Middle frontal gyrus (tissue), 1 donor: ENCODE measurements around the gene PAXIP1.
"Not testable (repeated sequence)": the region's sequence is repeated elsewhere in the genome, so short reads cannot be mapped to it uniquely, and the experiment has no call there.

Source experiments
- DNase-seq: peaks from one replicate; pipeline ENCODE4 v3.0.0-alpha.2; 2015; ENCODE audit warnings: low spot score; ENCODE audit errors: extremely low spot score

The PAXIP1 gene

GRCh38 chr7:155003092-155003375 lies at the start of gene PAXIP1:
PAXIP1 (minus strand) TSS chr7:155003124; CDS start chr7:155002929, 195 bp downstream.
- DNase-seq, result peak; percentile 39

- no peak for DNase-seq
Observed at GRCh38 chr7:155051355-155051754, 48.4 kb upstream of the PAXIP1 start.

- DNase-seq, result no peak
Observed at GRCh38 chr7:155048006-155048405, 45.1 kb upstream of the PAXIP1 start.

GRCh38 chr7:155043756-155044155 lies 40.8 kb upstream of the PAXIP1 start:
- DNase-seq, result no peak

- DNase-seq, result no peak
Observed at GRCh38 chr7:155038335-155038734, 35.4 kb upstream of the PAXIP1 start.

GRCh38 chr7:155034495-155034894 lies 31.6 kb upstream of the PAXIP1 start:
- DNase-seq, result not testable (repeated sequence)

- no peak for DNase-seq
Observed at GRCh38 chr7:155032978-155033377, 30.1 kb upstream of the PAXIP1 start.

GRCh38 chr7:155027879-155028278 lies 25.0 kb upstream of the PAXIP1 start:
- DNase-seq, result no peak

- DNase-seq, result no peak
Observed at GRCh38 chr7:155021699-155022145, 18.8 kb upstream of the PAXIP1 start.

GRCh38 chr7:155020996-155021395 lies 18.1 kb upstream of the PAXIP1 start:
- DNase-seq, result no peak

- DNase-seq, result no peak
Observed at GRCh38 chr7:155017834-155018233, 14.9 kb upstream of the PAXIP1 start.

- DNase-seq, result no peak
Observed at GRCh38 chr7:155011086-155011485, 8.2 kb upstream of the PAXIP1 start.

GRCh38 chr7:155009570-155010157 lies 6.7 kb upstream of the PAXIP1 start:
- DNase-seq, result no peak

- DNase-seq, result no peak
Observed at GRCh38 chr7:155007947-155008346, 5.0 kb upstream of the PAXIP1 start.

- DNase-seq, result peak; percentile 79
Observed at GRCh38 chr7:155003376-155004214, 671 bp upstream of the PAXIP1 start.

GRCh38 chr7:155002411-155003091 lies 373 bp downstream of the PAXIP1 start:
- DNase-seq, result no peak

- DNase-seq, result no peak
Observed at GRCh38 chr7:155001756-155002410, 1.0 kb downstream of the PAXIP1 start.

GRCh38 chr7:155000795-155001194 lies 2.1 kb downstream of the PAXIP1 start:
- no peak for DNase-seq

GRCh38 chr7:154998481-154998880 lies 4.4 kb downstream of the PAXIP1 start:
- no peak for DNase-seq

GRCh38 chr7:154997840-154998370 lies 5.0 kb downstream of the PAXIP1 start:
- DNase-seq, result no peak

- DNase-seq, result no peak
Observed at GRCh38 chr7:154996756-154997155, 6.2 kb downstream of the PAXIP1 start.

GRCh38 chr7:154996101-154996500 lies 6.8 kb downstream of the PAXIP1 start:
- DNase-seq, result no peak
